Smooth muscle cell (in vitro differentiated cells): ENCODE measurements around the gene GNAS. TPM values are rescaled to one million over a fixed set of nuclear protein-coding genes. Genes with fewer than 3 reads are reported as not detected.

Source experiments
- DNase-seq: peaks from one replicate; lab custom pipeline; 2025; ENCODE audit not compliant: unreplicated experiment; lab: John Stamatoyannopoulos, UW
- H2AFZ ChIP-seq: fragments of 200-600 bp; sonication (generic); 2 replicates; pipeline ENCODE4 v1.6.0; 2016; ENCODE audit warnings: antibody characterized with exemption, low read depth, mild to moderate bottlenecking
- H3F3A ChIP-seq: fragments of 200-600 bp; sonication (generic); 2 replicates; pipeline ENCODE4 v1.6.0; 2017; ENCODE audit warnings: antibody characterized with exemption, low read depth
- H3K27ac ChIP-seq: fragments of 200-600 bp; sonication (generic); 2 replicates; pipeline ENCODE4 v1.5.1; 2016; ENCODE audit warnings: low read depth, mild to moderate bottlenecking
- H3K27me3 ChIP-seq: fragments of 200-600 bp; sonication (generic); 2 replicates; pipeline ENCODE4 v1.6.1; 2016; ENCODE audit warnings: low read depth, mild to moderate bottlenecking
- H3K36me3 ChIP-seq: fragments of 200-600 bp; sonication (generic); 2 replicates; pipeline ENCODE4 v1.5.1; 2016; ENCODE audit warnings: low read depth
- H3K4me1 ChIP-seq: fragments of 200-600 bp; sonication (generic); 2 replicates; pipeline ENCODE4 v1.5.1; 2016; ENCODE audit warnings: low read depth
- H3K4me2 ChIP-seq: fragments of 200-600 bp; sonication (generic); 2 replicates; pipeline ENCODE4 v1.6.0; 2016; ENCODE audit warnings: mild to moderate bottlenecking
- H3K4me3 ChIP-seq: fragments of 200-600 bp; sonication (generic); 2 replicates; pipeline ENCODE4 v1.5.1; 2016; ENCODE audit warnings: mild to moderate bottlenecking
- H3K79me2 ChIP-seq: fragments of 200-600 bp; sonication (generic); 2 replicates; pipeline ENCODE4 v1.6.0; 2016; ENCODE audit warnings: low read depth, mild to moderate bottlenecking
- H3K9ac ChIP-seq: fragments of 200-600 bp; sonication (generic); 2 replicates; pipeline ENCODE4 v1.6.0; 2016; ENCODE audit warnings: low read depth
- H3K9me3 ChIP-seq: fragments of 200-600 bp; sonication (generic); replicated peaks from 2 replicates; pipeline ENCODE4 v1.5.1; 2016; ENCODE audit warnings: low read depth
- H4K20me1 ChIP-seq: fragments of 200-600 bp; sonication (generic); 2 replicates; pipeline ENCODE4 v1.6.0; 2016; ENCODE audit warnings: low read depth
- WGBS: methylation state at CpG from one replicate; pipeline ENCODE4 v1.1.7; 2016; ENCODE audit warnings: low lambda C conversion rate; 5-methylcytosine and 5-hydroxymethylcytosine counted together
- polyA plus RNA-seq: library from polyadenylated mRNA; unstranded; fragments of >200 nt; fragmentation: Nextera tagmentation; extraction: Ambion mirVana; gene quantifications from 2 replicates; pipeline ENCODE4 v1.2.1, GENCODE V29; 2016
- total RNA-seq: library from RNA; depleted of rRNA; stranded (reverse); fragments of >200 nt; gene quantifications from 2 replicates; pipeline ENCODE4 v1.2.3, GENCODE V29; 2014
- TF ChIP-seq, protein P1 (sequence below): fragments of 200-600 bp; sonication (generic); IDR thresholded peaks from 2 replicates; pipeline ENCODE4 v1.5.1; 2017; ENCODE audit warnings: borderline replicate concordance, mild to moderate bottlenecking, antibody characterized with exemption; ENCODE audit not compliant: insufficient read depth, poor library complexity, severe bottlenecking

The GNAS gene
- total and polyA plus RNA-seq, 2 experiments from 2014 or later = 1,240 to 1,914 TPM

DNA sequence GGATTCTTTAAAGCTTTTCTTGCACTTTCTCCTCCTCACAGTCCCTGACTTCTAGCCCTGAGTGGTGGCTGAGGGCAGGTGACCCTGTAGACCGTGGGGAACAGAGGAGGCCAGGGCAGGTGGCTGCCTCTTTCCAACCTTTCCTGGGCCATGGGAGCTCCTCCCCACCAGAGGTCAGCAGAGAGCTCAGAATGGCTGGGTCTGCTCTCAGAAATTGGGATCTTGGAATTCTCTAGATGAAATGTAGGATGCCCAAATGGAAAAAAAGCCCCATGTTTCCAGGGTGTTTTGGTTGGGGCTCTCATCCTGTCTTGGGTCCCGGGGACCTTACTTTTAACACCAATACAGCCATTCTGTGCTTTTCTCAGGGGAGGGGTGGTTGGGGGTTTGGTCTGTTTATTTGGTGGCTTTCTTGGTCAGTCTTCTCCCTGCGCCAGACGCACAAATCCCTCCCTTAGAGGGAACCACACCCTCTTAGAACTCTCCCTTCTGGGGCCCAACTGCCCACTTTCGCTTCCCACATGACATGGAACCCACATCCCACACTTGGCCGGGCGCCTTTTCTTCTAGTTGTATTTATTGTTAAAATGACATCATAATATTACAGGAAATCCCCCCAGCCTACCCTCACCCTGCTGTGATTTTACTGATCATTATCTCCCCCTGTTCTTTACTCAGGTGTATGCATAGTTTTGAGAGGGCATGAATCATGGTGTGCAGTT lies 17.9 kb downstream of the GNAS start:
- Histone ChIP-seq H3K36me3 (no peaks in the 10 kb centered on the region), H3K79me2 (no peaks in the 10 kb centered on the region), H3K9ac (no peak overlapping the region), H3F3A (no peaks in the 10 kb centered on the region), H4K20me1 (no peaks in the 10 kb centered on the region), H3K4me2 (no peak overlapping the region), H3K4me3 (no peak overlapping the region), H3K4me1 (peaks cover 8% of the 10 kb centered on the region), H3K27me3 (no peaks in the 10 kb centered on the region), H2AFZ (no peak overlapping the region), H3K9me3 (no peaks in the 10 kb centered on the region), H3K27ac (no peak overlapping the region)
- 61% methylated on average over 7 of the region's 7 CpGs for WGBS
- TF ChIP-seq, protein P1, sequence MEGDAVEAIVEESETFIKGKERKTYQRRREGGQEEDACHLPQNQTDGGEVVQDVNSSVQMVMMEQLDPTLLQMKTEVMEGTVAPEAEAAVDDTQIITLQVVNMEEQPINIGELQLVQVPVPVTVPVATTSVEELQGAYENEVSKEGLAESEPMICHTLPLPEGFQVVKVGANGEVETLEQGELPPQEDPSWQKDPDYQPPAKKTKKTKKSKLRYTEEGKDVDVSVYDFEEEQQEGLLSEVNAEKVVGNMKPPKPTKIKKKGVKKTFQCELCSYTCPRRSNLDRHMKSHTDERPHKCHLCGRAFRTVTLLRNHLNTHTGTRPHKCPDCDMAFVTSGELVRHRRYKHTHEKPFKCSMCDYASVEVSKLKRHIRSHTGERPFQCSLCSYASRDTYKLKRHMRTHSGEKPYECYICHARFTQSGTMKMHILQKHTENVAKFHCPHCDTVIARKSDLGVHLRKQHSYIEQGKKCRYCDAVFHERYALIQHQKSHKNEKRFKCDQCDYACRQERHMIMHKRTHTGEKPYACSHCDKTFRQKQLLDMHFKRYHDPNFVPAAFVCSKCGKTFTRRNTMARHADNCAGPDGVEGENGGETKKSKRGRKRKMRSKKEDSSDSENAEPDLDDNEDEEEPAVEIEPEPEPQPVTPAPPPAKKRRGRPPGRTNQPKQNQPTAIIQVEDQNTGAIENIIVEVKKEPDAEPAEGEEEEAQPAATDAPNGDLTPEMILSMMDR = peak; percentile 87
- DNase-seq = peak; percentile 16

DNA sequence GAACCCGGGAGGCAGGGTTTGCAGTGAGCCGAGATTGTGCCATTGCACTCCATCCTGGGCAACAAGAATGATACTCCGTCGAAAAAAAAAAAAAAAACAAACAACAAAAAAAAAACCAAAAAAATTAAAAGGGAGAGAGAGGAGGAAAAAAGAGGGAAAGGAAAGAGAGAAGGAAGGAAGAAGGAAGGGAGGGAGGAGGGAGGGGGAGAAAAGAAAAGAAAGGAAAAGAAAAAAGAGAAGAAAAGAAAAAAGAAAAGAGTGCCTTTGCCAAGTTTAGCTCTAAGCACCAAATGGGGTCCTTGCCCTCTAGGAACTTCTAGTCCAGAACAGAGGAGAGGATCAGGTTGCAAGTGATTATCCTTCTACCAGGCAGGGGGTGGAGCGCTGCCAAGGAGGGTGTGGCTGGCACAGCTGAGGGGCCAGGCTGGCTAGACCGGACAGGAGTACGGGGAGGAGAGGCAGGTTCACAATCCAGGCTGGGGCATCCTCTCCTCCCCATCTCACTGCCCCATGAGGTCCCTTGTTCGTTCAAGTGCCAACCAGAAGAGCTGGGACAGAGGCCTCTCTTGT lies 19.1 kb downstream of the GNAS start:
- Histone ChIP-seq H3F3A (no peaks in the 10 kb centered on the region), H3K4me3 (no peak overlapping the region), H3K79me2 (no peaks in the 10 kb centered on the region), H4K20me1 (no peaks in the 10 kb centered on the region), H2AFZ (no peak overlapping the region), H3K27me3 (no peaks in the 10 kb centered on the region), H3K9me3 (no peaks in the 10 kb centered on the region), H3K4me1 (peaks cover 14% of the 10 kb centered on the region), H3K27ac (no peak overlapping the region), H3K36me3 (no peaks in the 10 kb centered on the region), H3K4me2 (no peak overlapping the region), H3K9ac (no peak overlapping the region)
- TF ChIP-seq, protein P1 = no peak
- no peak for DNase-seq
- WGBS = 94% methylated on average over 8 of the region's 8 CpGs

DNA sequence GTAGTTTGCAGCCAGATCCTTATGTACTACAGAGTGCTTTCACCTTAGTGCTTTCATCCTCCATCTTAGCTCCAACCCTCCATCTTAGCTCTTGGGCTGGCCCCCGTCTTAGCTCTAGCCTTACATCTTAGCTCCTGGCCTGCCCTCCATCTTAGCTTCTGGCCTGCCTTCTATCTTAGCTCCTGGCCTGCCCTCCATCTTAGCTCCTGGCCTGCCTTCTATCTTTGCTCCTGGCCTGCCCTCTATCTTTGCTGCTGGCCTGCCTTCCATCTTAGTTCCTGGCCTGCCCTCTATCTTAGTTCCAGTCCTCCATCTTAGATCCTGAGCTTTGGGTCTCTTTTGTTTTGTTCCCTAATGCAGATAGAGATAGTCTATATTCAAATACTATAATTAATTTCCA lies 22.0 kb downstream of the GNAS start:
- Histone ChIP-seq H3K79me2 (no peaks in the 10 kb centered on the region), H3K9ac (no peak overlapping the region), H2AFZ (no peak overlapping the region), H3K27me3 (no peaks in the 10 kb centered on the region), H3K9me3 (no peaks in the 10 kb centered on the region), H3K4me3 (no peak overlapping the region), H3F3A (no peaks in the 10 kb centered on the region), H3K4me2 (no peak overlapping the region), H4K20me1 (no peaks in the 10 kb centered on the region), H3K4me1 (peaks cover 34% of the 10 kb centered on the region), H3K36me3 (no peaks in the 10 kb centered on the region), H3K27ac (no peak overlapping the region)
- DNase-seq = no peak
- TF ChIP-seq, protein P1 = no peak
- 84% methylated on average over 1 of the region's 1 CpG for WGBS
